KMS-11 (cell line): ENCODE results near the gene PNKP.

Source experiments
- H2AFZ ChIP-seq: fragments of 200-600 bp; sonication (generic); 2 replicates; pipeline ENCODE4 v1.6.1; 2016; ENCODE audit warnings: antibody characterized with exemption, mixed run types, low read depth
- H3K27ac ChIP-seq: fragments of 200-600 bp; sonication (generic); 2 replicates; pipeline ENCODE4 v1.6.1; 2016; ENCODE audit warnings: mild to moderate bottlenecking, mixed run types
- H3K27me3 ChIP-seq: fragments of 200-600 bp; sonication (generic); 2 replicates; pipeline ENCODE4 v1.6.1; 2017; ENCODE audit warnings: mild to moderate bottlenecking, low read depth, mixed run types, moderate library complexity; ENCODE audit not compliant: insufficient read depth
- H3K36me3 ChIP-seq: fragments of 200-600 bp; sonication (generic); 2 replicates; pipeline ENCODE4 v1.6.1; 2017; ENCODE audit warnings: mild to moderate bottlenecking, mixed run types; ENCODE audit not compliant: insufficient read depth
- H3K4me1 ChIP-seq: fragments of 200-600 bp; sonication (generic); 2 replicates; pipeline ENCODE4 v1.6.1; 2016; ENCODE audit warnings: mild to moderate bottlenecking, low read depth, mixed run types; ENCODE audit not compliant: poor library complexity, severe bottlenecking
- H3K4me2 ChIP-seq: fragments of 200-600 bp; sonication (generic); 2 replicates; pipeline ENCODE4 v1.7.0; 2016; ENCODE audit warnings: mild to moderate bottlenecking, mixed run types
- H3K4me3 ChIP-seq: fragments of 200-600 bp; sonication (generic); IDR thresholded peaks from 2 replicates; pipeline ENCODE4 v1.6.1; 2017; ENCODE audit warnings: low read depth, low read length, mixed read lengths; ENCODE audit not compliant: insufficient read depth
- H3K79me2 ChIP-seq: fragments of 200-600 bp; sonication (generic); 2 replicates; pipeline ENCODE4 v1.6.1; 2016; ENCODE audit warnings: low read depth, mixed run types; ENCODE audit not compliant: insufficient read depth
- H3K9ac ChIP-seq: fragments of 200-600 bp; sonication (generic); 2 replicates; pipeline ENCODE4 v1.6.1; 2016; ENCODE audit warnings: mild to moderate bottlenecking, mixed run types
- H4K20me1 ChIP-seq: fragments of 200-600 bp; sonication (generic); 2 replicates; pipeline ENCODE4 v1.6.1; 2016; ENCODE audit warnings: mild to moderate bottlenecking, mixed run types; ENCODE audit not compliant: insufficient read depth
- CTCF ChIP-seq: fragments of 200-600 bp; sonication (generic); conservative IDR thresholded peaks from 2 replicates; pipeline ENCODE4 v1.6.1; 2017; ENCODE audit warnings: low read depth, mild to moderate bottlenecking, antibody characterized with exemption, low read length, moderate library complexity, mixed read lengths

Gene PNKP

GRCh38 chr19:49891393-49891792, 24.0 kb upstream of the PNKP start:
- H3K4me2 ChIP-seq: no peak overlapping the region
- H3K27ac ChIP-seq: no peak overlapping the region
- TF ChIP-seq CTCF: no peak
- H3K79me2 ChIP-seq: no peaks in the 10 kb centered on the region
- no peaks in the 10 kb centered on the region for H4K20me1 ChIP-seq
- no peaks in the 10 kb centered on the region for H3K36me3 ChIP-seq
- H3K4me3 ChIP-seq: no peak overlapping the region
- no peak overlapping the region for H3K9ac ChIP-seq
- H3K4me1 ChIP-seq: peaks cover 48% of the 10 kb centered on the region
- H3K27me3 ChIP-seq: no peaks in the 10 kb centered on the region
- H2AFZ ChIP-seq: no peak overlapping the region

- H3K27ac ChIP-seq: peak overlapping the region; percentile 68
- peaks cover 41% of the 10 kb centered on the region for H3K4me1 ChIP-seq
- H3K4me2 ChIP-seq: peak overlapping the region; percentile 45
- TF ChIP-seq CTCF: peak; percentile 11
- H3K36me3 ChIP-seq: no peaks in the 10 kb centered on the region
- H2AFZ ChIP-seq: peak overlapping the region; percentile 86
- H3K9ac ChIP-seq: peak overlapping the region; percentile 44; the same call in 1 of the 2 replicates
- no peaks in the 10 kb centered on the region for H4K20me1 ChIP-seq
- no peaks in the 10 kb centered on the region for H3K27me3 ChIP-seq
- H3K79me2 ChIP-seq: no peaks in the 10 kb centered on the region
- H3K4me3 ChIP-seq: no peak overlapping the region
These were observed 23.3 kb upstream of the PNKP start for GRCh38 chr19:49890349-49891311.

DNA sequence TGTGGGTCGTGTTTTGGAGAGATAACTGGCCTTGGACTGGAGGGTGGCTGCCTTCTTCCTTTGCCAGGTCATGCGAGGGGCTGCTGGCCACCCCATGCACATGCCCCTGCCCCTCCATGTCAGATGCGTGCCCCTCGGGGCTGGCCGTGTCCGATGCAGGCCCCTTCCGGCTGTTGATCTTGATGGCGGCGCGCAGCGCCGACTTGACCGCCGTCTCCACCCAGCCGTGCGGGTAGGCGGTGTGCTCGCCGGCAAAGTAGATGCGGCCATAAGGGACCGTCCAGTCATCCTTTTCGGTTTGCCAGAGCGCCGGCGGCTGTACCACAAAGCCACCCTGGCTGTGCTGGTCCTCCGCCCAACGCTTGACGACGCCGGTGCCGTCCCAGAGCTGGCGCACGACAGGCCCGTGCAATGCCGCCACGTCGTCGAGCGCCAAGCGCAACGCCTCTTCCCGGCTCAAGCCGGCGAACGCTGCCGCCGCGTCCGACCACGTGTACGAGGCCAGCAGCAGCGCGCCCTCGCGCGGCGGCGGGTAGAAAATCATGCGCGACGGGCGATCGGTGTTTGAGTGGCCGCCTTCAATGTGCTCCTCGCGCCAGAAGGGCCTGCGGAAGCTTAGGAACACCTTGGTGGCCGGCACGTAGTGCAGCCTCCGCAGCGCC, 22.4 kb upstream of the PNKP start:
- H3K9ac ChIP-seq: peak overlapping the region; percentile 44; the same call in 1 of the 2 replicates
- peak overlapping the region; percentile 68 for H3K27ac ChIP-seq
- H3K4me2 ChIP-seq: peak overlapping the region; percentile 45
- peaks cover 36% of the 10 kb centered on the region for H3K4me1 ChIP-seq
- no peaks in the 10 kb centered on the region for H3K79me2 ChIP-seq
- peak; percentile 76 for TF ChIP-seq CTCF
- H3K36me3 ChIP-seq: no peaks in the 10 kb centered on the region
- no peak overlapping the region for H3K4me3 ChIP-seq
- peak overlapping the region; percentile 86 for H2AFZ ChIP-seq
- no peaks in the 10 kb centered on the region for H3K27me3 ChIP-seq
- no peaks in the 10 kb centered on the region for H4K20me1 ChIP-seq

GRCh38 chr19:49889038-49889686, 21.8 kb upstream of the PNKP start:
- Histone ChIP-seq H3K36me3 (no peaks in the 10 kb centered on the region), H3K4me1 (peaks cover 32% of the 10 kb centered on the region), H3K27ac (no peak overlapping the region; the same call in 1 of the 2 replicates), H3K4me3 (no peak overlapping the region), H3K79me2 (no peaks in the 10 kb centered on the region), H2AFZ (no peak overlapping the region), H3K27me3 (no peaks in the 10 kb centered on the region), H4K20me1 (no peaks in the 10 kb centered on the region), H3K4me2 (peak overlapping the region; percentile 45; the same call in 1 of the 2 replicates), H3K9ac (no peak overlapping the region)
- TF ChIP-seq CTCF: no peak
